ENCODE results near the gene BEAN1.

DNA sequence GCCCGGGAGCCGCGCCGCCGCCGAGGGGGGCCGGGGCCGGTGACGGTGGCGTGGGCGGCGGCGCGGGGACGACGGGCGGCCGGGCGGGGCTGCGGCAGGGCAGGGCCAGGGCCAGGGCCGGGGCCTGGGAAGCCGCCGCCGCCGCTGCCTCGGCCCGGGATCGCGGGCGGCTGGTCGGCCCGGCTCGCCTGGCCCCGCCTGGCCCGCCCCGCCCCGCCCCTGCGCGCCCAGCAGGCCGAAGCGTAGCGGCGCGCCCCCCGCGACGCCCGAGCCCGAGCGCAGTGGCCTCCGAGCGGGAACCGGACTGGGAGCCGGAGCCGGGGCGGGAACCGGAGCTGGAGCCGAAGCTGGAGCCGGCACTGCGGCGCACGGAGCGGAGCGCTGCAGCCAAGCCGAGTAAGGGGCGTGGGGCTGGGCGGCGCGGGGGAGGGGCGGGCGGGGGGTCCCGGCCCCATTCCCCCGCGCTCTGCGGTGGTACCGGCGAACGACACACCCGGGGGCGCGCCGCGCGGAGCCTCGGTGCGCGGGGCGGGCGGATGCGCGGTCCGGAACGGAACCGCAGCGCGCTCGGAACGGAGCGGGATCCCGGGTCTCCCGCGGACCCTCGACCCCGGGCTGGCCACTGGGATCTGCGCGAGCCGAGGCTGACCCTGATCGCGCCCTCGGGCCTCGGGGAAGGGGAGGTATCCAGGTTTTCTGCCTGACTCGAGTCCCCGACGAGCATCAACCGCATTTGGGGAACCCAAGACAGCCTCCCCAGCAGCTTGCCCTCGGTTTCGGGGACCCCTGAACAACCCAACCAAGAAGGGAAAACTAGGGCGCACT is at the start of gene BEAN1:
- no peak for TF ChIP-seq POLR2A (IDR thresholded peaks at IDR 0.05)
- TF ChIP-seq, protein P1, sequence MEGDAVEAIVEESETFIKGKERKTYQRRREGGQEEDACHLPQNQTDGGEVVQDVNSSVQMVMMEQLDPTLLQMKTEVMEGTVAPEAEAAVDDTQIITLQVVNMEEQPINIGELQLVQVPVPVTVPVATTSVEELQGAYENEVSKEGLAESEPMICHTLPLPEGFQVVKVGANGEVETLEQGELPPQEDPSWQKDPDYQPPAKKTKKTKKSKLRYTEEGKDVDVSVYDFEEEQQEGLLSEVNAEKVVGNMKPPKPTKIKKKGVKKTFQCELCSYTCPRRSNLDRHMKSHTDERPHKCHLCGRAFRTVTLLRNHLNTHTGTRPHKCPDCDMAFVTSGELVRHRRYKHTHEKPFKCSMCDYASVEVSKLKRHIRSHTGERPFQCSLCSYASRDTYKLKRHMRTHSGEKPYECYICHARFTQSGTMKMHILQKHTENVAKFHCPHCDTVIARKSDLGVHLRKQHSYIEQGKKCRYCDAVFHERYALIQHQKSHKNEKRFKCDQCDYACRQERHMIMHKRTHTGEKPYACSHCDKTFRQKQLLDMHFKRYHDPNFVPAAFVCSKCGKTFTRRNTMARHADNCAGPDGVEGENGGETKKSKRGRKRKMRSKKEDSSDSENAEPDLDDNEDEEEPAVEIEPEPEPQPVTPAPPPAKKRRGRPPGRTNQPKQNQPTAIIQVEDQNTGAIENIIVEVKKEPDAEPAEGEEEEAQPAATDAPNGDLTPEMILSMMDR (IDR thresholded peaks at IDR 0.05): no peak
